Right lobe of liver (tissue), 4 donors: Measurements from ENCODE around the gene NUTM2F.
"Not testable (repeated sequence)": the region's sequence is repeated elsewhere in the genome, so short reads cannot be mapped to it uniquely, and the experiment has no call there.

ENCODE experiments used
- CTCF ChIP-seq, 4 donors: fragments of 200-600 bp in 3 of 4; fragments of 450-650 bp in 1 of 4; IDR thresholded peaks; one replicate each; pipeline versions ENCODE4 v1.5.1 to v1.8.0; 2016 to 2022; ENCODE audit warnings: antibody characterized with exemption in 4 of 4, mild to moderate bottlenecking in 2 of 4
- POLR2A ChIP-seq: fragments of 450-650 bp; IDR thresholded peaks from one replicate; pipeline ENCODE4 v1.6.1; 2017; ENCODE audit warnings: antibody characterized with exemption, mild to moderate bottlenecking
- donor health status: DM: no; HTN: no; CAD: no.
- donor health status: DM: no; HTN: no; CAD: no.
- donor health status: DM: no; HTN: yes; CAD: no.

GRCh38 chr9:94370266-94370665, 41.8 kb upstream of the NUTM2F start:
- TF ChIP-seq CTCF (IDR thresholded peaks at IDR 0.05); POLR2A: not testable (repeated sequence)
